A673 (cell line): ENCODE results near the gene SMYD3.

Source experiments
- CTCF ChIP-seq: fragments of 300-800, 200-600 bp; sonication (generic); conservative IDR thresholded peaks from 2 replicates; pipeline ENCODE4 v1.5.1; 2017; ENCODE audit warnings: low read depth, mild to moderate bottlenecking, antibody characterized with exemption, low read length, moderate library complexity, mixed read lengths
- EZH2 ChIP-seq: fragments of 200-600 bp; sonication (generic); IDR thresholded peaks from 2 replicates; pipeline ENCODE4 v1.6.1; 2017; ENCODE audit warnings: borderline replicate concordance, low read depth, mild to moderate bottlenecking, mixed read lengths, antibody characterized with exemption, low read length; ENCODE audit not compliant: poor library complexity, severe bottlenecking

DNA sequence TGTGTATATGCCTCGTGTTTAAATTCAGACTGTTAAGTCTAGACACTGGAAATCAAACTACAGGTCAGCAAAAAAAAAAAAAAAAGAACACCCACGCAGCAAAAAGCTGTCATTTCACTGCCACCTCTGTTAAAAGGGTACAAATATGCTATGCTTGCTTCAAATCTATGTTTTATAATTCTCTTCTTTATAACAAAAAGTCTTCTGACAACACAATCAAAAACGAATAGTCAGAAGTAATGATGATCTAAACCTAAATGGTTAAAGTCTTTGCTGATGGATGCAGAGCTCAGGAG, 438.9 kb downstream of the SMYD3 start:
- TF ChIP-seq CTCF (no peak), EZH2 (no peak)
